GM12891 (cell line): ENCODE data around the gene KIF1A.

Experiments
- PAX5 ChIP-seq: IDR thresholded peaks from 2 replicates; pipeline ENCODE4 v1.6.1; 2011; ENCODE audit warnings: low read length, moderate library complexity, mild to moderate bottlenecking; ENCODE audit not compliant: insufficient read depth, severe bottlenecking
- POLR2A ChIP-seq: IDR thresholded peaks from 2 replicates; pipeline ENCODE4 v1.6.1; 2011; ENCODE audit warnings: low read depth, low read length, control low read depth
- POLR2AphosphoS5 ChIP-seq: IDR thresholded peaks from 2 replicates; pipeline ENCODE4 v1.6.1; 2011; ENCODE audit warnings: low read depth, low read length, control low read depth
- SPI1 ChIP-seq: IDR thresholded peaks from 2 replicates; pipeline ENCODE4 v1.6.1; 2011; ENCODE audit warnings: low read depth, low read length, control low read depth
- TAF1 ChIP-seq: IDR thresholded peaks from 2 replicates; pipeline ENCODE4 v1.6.1; 2011; ENCODE audit warnings: low read depth, low read length, control low read depth

DNA sequence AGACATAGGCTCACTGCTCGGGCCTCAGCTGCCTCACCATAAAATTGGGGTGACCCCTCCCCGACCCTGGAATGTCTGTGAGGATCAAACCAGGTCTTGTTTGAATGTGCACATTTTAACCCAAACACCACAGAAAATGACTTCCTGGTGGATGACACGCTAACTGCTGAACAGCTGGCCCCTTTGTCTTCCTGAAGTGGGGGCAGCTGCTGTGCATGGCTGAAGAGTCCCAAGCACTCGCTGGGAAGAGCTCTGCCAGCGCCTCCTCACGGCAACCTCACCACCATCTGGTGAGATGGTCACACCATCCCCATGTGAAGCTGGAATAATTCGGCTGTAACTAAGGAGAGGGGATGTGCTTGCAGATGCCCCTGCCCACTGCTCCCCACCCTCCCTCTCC lies 94.3 kb downstream of the KIF1A start:
- TF ChIP-seq TAF1 (no peak), POLR2AphosphoS5 (no peak), POLR2A (no peak), PAX5 (no peak), SPI1 (no peak)
